HCT116 (cell line): ENCODE data around the gene SPEF2. TPM values are rescaled to one million over a fixed set of nuclear protein-coding genes. Genes with fewer than 3 reads are reported as not detected.

ENCODE experiments used
- ATAC-seq: fragments of 200-7000 bp; cut with Tn5 transposase; 2 replicates; pipeline ENCODE4 v1.9.1; 2020; ENCODE audit warnings: mild to moderate bottlenecking, moderate library complexity
- BruUV-seq: library from RNA; stranded (reverse); fragments of 400-500 nt; replicated peaks from 2 replicates; lab custom pipeline; 2021; lab: Mats Ljungman, UMichigan
- CTCF ChIA-PET: fragments of 300-600 bp; sonication (Branson Sonifier 250); formaldehyde crosslinking; loops from one replicate; lab custom pipeline; 2021; ENCODE audit warnings: antibody characterized with exemption; lab: Charles Lee
- POLR2A ChIA-PET: fragments of 300-600, 350-600 bp; sonication (Branson Sonifier 250); formaldehyde crosslinking; loops from one replicate; lab custom pipeline; 2021; ENCODE audit warnings: antibody characterized with exemption; lab: Charles Lee
- RAD21 ChIA-PET, 2 experiments: fragments of 300-600 bp; sonication (Branson Sonifier 250); formaldehyde crosslinking; loops; one replicate each; lab custom pipeline; 2023; ENCODE audit warnings: low total read pairs in 2 of 2; ENCODE audit not compliant: uncharacterized antibody in 2 of 2, unreplicated experiment in 2 of 2, low non-redundant PET in 1 of 2; lab: Charles Lee
- DNase-seq: peaks from one replicate; pipeline ENCODE4 v3.0.0-alpha.2; 2010; ENCODE audit warnings: low read depth, low spot score
- H2AFZ ChIP-seq: fragments of 200-600 bp; shearing (Covaris generic), sonication (generic); 2 replicates; pipeline ENCODE4 v1.6.1; 2017; ENCODE audit warnings: low read depth, mixed run types, mixed read lengths, antibody characterized with exemption, low read length; ENCODE audit not compliant: poor library complexity, severe bottlenecking
- H3K27ac ChIP-seq: 2 replicates; pipeline ENCODE4 v1.5.1; 2012; ENCODE audit warnings: low read depth, low read length
- H3K27me3 ChIP-seq: fragments of 200-600 bp; sonication (generic); 2 replicates; pipeline ENCODE4 v1.6.1; 2016; ENCODE audit warnings: mixed run types, low read length, mixed read lengths; ENCODE audit not compliant: insufficient read depth
- H3K36me3 ChIP-seq, 2 experiments: fragments of 200-500 bp in 1 of 2; fragments of 200-600 bp in 1 of 2; sonication (Bioruptor generic) in 1 of 2; sonication (generic) in 1 of 2; 2 replicates each; pipeline versions ENCODE4 v1.5.1 to v1.6.1; 2014 to 2016; ENCODE audit warnings: low read length in 2 of 2, inconsistent platforms in 1 of 2, mixed read lengths in 1 of 2, mixed run types in 1 of 2; ENCODE audit not compliant: insufficient read depth in 2 of 2, control insufficient read depth in 1 of 2
- H3K4me1 ChIP-seq, 2 experiments: fragments of 200-600 bp in 1 of 2; sonication (generic) in 1 of 2; 2 replicates each; pipeline versions ENCODE4 v1.5.1 to v1.6.1; 2012 to 2017; ENCODE audit warnings: low read length in 2 of 2, inconsistent platforms in 1 of 2, mild to moderate bottlenecking in 1 of 2, mixed read lengths in 1 of 2, mixed run types in 1 of 2, moderate library complexity in 1 of 2; ENCODE audit not compliant: insufficient read depth in 2 of 2, control insufficient read depth in 1 of 2
- H3K4me2 ChIP-seq: fragments of 200-600 bp; sonication (generic); 2 replicates; pipeline ENCODE4 v1.6.1; 2017; ENCODE audit warnings: mixed run types, low read length, mixed read lengths
- H3K4me3 ChIP-seq, 2 experiments: fragments of 200-600 bp in 1 of 2; sonication (generic) in 1 of 2; replicated peaks in 1 of 2; 2 replicates each; pipeline ENCODE4 v1.5.1; 2011 to 2016; ENCODE audit warnings: low read length in 2 of 2, control low read depth in 1 of 2, low read depth in 1 of 2, mild to moderate bottlenecking in 1 of 2, mixed read lengths in 1 of 2, mixed run types in 1 of 2
- H3K79me2 ChIP-seq: fragments of 200-600 bp; sonication (generic); 2 replicates; pipeline ENCODE4 v1.6.1; 2017; ENCODE audit warnings: mild to moderate bottlenecking, mixed run types, low read length, moderate library complexity, mixed read lengths; ENCODE audit not compliant: insufficient read depth
- H3K9ac ChIP-seq: fragments of 200-600 bp; sonication (generic); 2 replicates; pipeline ENCODE4 v1.6.1; 2016; ENCODE audit warnings: low read length, mixed read lengths
- H3K9me2 ChIP-seq: fragments of 200-600 bp; sonication (generic), shearing (Covaris generic); 2 replicates; pipeline ENCODE4 v1.6.1; 2017; ENCODE audit warnings: mixed run types, mild to moderate bottlenecking, moderate library complexity; ENCODE audit not compliant: insufficient read depth
- H3K9me3 ChIP-seq, 2 experiments: fragments of 200-500 bp in 1 of 2; fragments of 200-600 bp in 1 of 2; sonication (Bioruptor generic) in 1 of 2; sonication (generic) in 1 of 2; 2 replicates each; pipeline ENCODE4 v1.6.1; 2014 to 2017; ENCODE audit warnings: low read length in 2 of 2, mixed read lengths in 2 of 2, inconsistent platforms in 1 of 2, low read depth in 1 of 2, mild to moderate bottlenecking in 1 of 2, mixed run types in 1 of 2, moderate library complexity in 1 of 2; ENCODE audit not compliant: control insufficient read depth in 1 of 2, insufficient read depth in 1 of 2
- H4K20me1 ChIP-seq: fragments of 200-600 bp; sonication (generic), shearing (Covaris generic); 2 replicates; pipeline ENCODE4 v1.6.1; 2017; ENCODE audit warnings: mixed run types, mild to moderate bottlenecking, moderate library complexity; ENCODE audit not compliant: insufficient read depth
- CEBPB ChIP-seq: IDR thresholded peaks from 2 replicates; pipeline ENCODE4 v1.6.1; 2012; ENCODE audit warnings: low read depth
- EGR1 ChIP-seq: IDR thresholded peaks from 2 replicates; pipeline ENCODE4 v1.6.1; 2012; ENCODE audit warnings: low read depth
- MAX ChIP-seq: IDR thresholded peaks from 2 replicates; pipeline ENCODE4 v1.6.1; 2012
- POLR2A ChIP-seq: IDR thresholded peaks from 2 replicates; pipeline ENCODE4 v1.7.0; 2011; ENCODE audit warnings: borderline replicate concordance; ENCODE audit not compliant: insufficient read depth, insufficient read length; ENCODE audit errors: extremely low read depth
- RAD21 ChIP-seq: IDR thresholded peaks from 2 replicates; pipeline ENCODE4 v1.6.1; 2012; ENCODE audit warnings: low read depth, mild to moderate bottlenecking
- SIN3A ChIP-seq: IDR thresholded peaks from 2 replicates; pipeline ENCODE4 v1.6.1; 2012; ENCODE audit warnings: low read depth
- YY1 ChIP-seq: IDR thresholded peaks from 2 replicates; pipeline ENCODE4 v1.6.1; 2011; ENCODE audit warnings: low read length, low read depth, moderate library complexity, mild to moderate bottlenecking; ENCODE audit not compliant: insufficient replicate concordance; ENCODE audit errors: extremely low read depth
- ZNF274 ChIP-seq: fragments of 200-500 bp; sonication (Bioruptor generic); IDR thresholded peaks from 2 replicates; pipeline ENCODE4 v1.6.1; 2014; ENCODE audit warnings: mild to moderate bottlenecking, low read depth, low read length, inconsistent platforms
- intact Hi-C: fragments of 100-400 bp; cut with micrococcal nuclease; formaldehyde crosslinking; loops from 2 replicates; pipeline ENCODE4 v1.10.0; 2022
- total RNA-seq: library from RNA; stranded (reverse); gene quantifications from one replicate; pipeline ENCODE4 v1.2.1, GENCODE V29; 2021; ENCODE audit not compliant: unreplicated experiment
- TF ChIP-seq, protein P1 (sequence below), 3 experiments: fragments of 200-600 bp in 1 of 3; sonication (generic) in 1 of 3; IDR thresholded peaks in 2 of 3; conservative IDR thresholded peaks in 1 of 3; 2 replicates each; pipeline ENCODE4 v1.5.1; 2012 to 2017; ENCODE audit warnings: low read depth in 2 of 3, low read length in 2 of 3, antibody characterized with exemption in 1 of 3, borderline replicate concordance in 1 of 3, control low read depth in 1 of 3, mild to moderate bottlenecking in 1 of 3, mixed read lengths in 1 of 3, mixed run types in 1 of 3, moderate library complexity in 1 of 3; ENCODE audit not compliant: insufficient read depth in 1 of 3

Gene SPEF2
- total RNA-seq, 1 experiment from 2014 or later: 4.6 TPM

- TF ChIP-seq POLR2A (no peak), RAD21 (no peak), MAX (no peak), ZNF274 (no peak), CEBPB (no peak), SIN3A (no peak), YY1 (no peak)
These were observed 65.8 kb downstream of the SPEF2 start (continued) for GRCh38 chr5:35683466-35683865.

GRCh38 chr5:35685161-35685560 lies 67.5 kb downstream of the SPEF2 start:
- TF ChIP-seq, protein P1, sequence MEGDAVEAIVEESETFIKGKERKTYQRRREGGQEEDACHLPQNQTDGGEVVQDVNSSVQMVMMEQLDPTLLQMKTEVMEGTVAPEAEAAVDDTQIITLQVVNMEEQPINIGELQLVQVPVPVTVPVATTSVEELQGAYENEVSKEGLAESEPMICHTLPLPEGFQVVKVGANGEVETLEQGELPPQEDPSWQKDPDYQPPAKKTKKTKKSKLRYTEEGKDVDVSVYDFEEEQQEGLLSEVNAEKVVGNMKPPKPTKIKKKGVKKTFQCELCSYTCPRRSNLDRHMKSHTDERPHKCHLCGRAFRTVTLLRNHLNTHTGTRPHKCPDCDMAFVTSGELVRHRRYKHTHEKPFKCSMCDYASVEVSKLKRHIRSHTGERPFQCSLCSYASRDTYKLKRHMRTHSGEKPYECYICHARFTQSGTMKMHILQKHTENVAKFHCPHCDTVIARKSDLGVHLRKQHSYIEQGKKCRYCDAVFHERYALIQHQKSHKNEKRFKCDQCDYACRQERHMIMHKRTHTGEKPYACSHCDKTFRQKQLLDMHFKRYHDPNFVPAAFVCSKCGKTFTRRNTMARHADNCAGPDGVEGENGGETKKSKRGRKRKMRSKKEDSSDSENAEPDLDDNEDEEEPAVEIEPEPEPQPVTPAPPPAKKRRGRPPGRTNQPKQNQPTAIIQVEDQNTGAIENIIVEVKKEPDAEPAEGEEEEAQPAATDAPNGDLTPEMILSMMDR (IDR thresholded peaks at IDR 0.05 in 2 of 3, conservative IDR thresholded peaks at IDR 0.05 in 1 of 3; ENCODE audit: borderline replicate concordance in 1 of 3, insufficient read depth in 1 of 3, low read depth in 2 of 3, low read length in 2 of 3): no peak
- TF ChIP-seq EGR1 (no peak), MAX (no peak)
- TF ChIP-seq, all 23 proteins: peak for 0
- Histone ChIP-seq H3K9me3 (no peaks in the 10 kb centered on the region), H3K4me2 (no peak overlapping the region), H3K36me3 (no peaks in the 10 kb centered on the region), H4K20me1 (no peaks in the 10 kb centered on the region), H3K9ac (no peak overlapping the region), H3K27me3 (no peaks in the 10 kb centered on the region; the same call in 1 of the 2 replicates), H3K79me2 (no peaks in the 10 kb centered on the region), H2AFZ (no peak overlapping the region), H3K9me2 (no peaks in the 10 kb centered on the region), H3K4me1 (no peaks in the 10 kb centered on the region), H3K27ac (no peak overlapping the region), H3K4me3 (no peak overlapping the region)
- BruUV-seq: no TSS peak
- ATAC-seq: no peak
- ChIA-PET POLR2A (no interaction called here), RAD21 (no interaction called here), CTCF (no interaction called here)
- intact Hi-C loops: no loop called here
- DNase-seq: no peak
